Retina (tissue), 1 donor: Measurements from ENCODE around the gene ITM2B.

Source experiments
- DNase-seq: peaks from one replicate; pipeline ENCODE4 v3.0.0-alpha.2; 2016

ITM2B gene

DNA sequence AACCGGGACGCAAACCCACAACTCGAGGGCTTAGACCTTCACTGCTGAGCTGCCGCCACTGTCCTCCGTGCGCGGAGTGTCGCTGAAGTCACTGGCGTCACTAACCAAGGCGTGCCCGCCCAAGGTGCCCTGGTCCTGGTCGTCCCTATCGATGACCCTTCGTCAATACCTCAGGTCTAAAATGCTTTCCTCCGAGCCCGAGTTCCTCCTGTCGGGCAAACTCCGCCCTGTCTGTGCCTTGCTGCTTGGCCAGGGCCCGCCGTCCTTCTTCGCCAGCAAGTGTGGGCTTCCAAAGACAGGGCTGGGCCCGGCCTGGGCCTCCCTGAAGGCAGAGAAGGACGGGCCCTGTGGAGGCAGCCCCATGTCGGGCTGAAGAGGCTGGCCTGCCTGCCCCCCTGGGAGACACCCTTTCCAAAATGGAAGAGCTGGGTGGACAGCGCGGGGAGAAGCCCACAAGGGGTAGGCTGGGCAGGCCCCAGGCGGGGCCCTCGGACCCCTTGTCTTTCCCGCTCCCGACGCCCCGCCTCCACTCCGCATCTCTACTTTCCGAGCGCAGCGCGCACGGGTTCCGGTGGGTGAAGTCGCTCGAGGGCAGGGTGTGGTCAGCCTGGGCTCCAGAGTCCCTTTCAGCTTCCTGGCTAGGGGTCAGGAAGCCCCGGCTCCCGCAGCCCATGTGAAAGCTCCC lies 84.0 kb downstream of the ITM2B start:
- no peak for DNase-seq

DNA sequence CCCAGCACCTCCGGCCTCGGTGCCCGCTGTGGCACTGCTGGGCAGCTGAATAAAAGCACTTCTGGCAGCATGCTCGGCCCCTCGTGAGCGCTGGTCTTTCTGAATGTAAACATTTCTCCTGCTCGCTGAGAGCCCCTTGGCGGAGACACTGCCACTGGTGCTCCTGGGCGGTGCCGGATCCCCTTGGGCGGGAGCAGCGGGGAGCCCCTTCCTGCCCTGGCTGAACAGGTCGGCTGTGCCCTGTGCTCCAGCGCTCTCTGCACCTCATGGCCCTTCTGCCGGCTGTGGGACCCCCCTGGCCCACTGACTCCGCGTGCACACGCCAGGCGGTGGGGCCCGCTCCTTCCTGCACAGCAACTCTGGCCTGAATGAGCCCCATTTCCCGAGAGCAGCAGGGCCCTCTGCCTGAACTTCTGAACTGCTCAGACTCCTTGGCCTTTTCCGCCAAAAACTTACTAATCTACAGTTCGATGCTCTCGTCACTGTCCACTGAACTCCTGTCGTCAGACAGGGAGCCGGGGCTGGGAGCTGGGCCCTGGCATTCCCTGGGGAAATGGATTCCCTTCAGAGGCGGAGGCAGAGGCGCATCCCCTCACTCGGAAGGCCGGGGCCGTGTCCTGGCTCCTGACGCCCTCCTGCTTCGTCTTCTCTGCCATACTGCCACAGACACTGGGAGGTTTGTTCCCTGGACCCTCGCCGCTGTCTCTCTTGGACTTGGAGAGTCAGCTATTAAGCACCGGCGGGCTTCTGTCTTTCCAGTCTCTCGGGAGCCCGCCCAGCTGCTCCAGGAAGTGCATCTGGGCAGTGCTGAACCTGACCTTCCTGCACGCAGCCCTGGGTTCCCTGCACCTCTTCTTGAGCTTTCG lies 84.7 kb downstream of the ITM2B start:
- peak; percentile 67 for DNase-seq

DNA sequence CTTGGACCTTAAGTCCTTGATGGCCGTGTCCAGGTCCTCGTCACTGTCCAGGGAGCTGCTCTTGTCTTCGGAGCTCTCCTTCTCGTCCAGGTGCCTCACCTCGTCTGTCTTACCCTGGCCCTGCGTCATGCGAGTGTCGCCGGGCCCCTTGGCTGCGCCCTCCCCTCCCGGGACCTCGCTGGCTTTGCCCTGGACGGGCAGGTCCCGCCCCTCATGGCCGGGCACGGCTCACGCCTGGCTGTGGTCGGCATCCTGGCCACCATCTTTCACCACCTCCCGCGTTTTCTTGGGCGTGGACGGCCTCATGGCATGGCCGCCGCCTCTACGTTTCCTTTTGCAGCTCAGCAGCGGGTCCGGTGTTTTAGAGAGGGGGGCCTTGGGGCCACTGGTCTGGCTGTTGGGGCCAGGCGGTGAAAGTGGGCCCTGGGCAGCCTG lies 85.4 kb downstream of the ITM2B start:
- DNase-seq = no peak

DNA sequence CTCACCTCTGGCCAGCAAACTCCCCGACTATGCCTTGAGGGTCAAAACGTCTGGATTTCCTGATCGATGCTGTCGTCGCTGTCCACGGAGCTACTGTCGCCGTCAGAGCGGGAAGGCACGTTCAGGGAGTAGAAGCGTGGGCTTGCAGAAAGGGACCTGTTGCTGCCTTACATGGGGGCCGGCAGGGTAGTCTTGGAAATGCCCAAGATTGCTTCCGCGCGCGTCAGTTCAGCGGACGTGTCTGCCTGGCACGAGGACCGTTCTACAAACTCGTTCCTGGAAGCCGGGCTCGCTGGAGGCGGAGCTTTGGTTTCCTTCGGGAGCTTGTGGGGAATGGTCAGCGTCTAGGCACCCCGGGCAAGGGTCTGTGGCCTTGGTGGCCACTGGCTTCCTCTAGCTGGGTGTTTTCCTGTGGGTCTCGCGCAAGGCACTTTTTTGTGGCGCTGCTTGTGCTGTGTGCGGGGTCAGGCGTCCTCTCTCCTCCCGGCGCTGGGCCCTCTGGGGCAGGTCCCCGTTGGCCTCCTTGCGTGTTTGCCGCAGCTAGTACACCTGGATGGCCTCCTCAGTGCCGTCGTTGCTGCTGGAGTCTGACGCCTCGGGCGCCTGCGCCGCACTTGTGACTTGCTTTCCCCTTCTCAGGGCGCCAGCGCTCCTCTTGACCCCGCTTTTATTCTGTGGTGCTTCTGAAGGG lies 86.0 kb downstream of the ITM2B start:
- peak; percentile 70 for DNase-seq
